DOHH2 (cell line): ENCODE results near the gene WHAMM.

Source experiments
- CTCF ChIP-seq: fragments of 200-600 bp; sonication (generic); IDR thresholded peaks from one replicate; pipeline ENCODE4 v1.5.1; 2014; ENCODE audit warnings: antibody characterized with exemption, mild to moderate bottlenecking, low read depth, low read length; ENCODE audit not compliant: poor library complexity, severe bottlenecking
- EZH2phosphoT487 ChIP-seq: fragments of 200-600 bp; sonication (generic); IDR thresholded peaks from 2 replicates; pipeline ENCODE4 v1.6.1; 2017; ENCODE audit warnings: borderline replicate concordance, mild to moderate bottlenecking, antibody characterized with exemption, low read length, moderate library complexity, mixed read lengths

- no peak for TF ChIP-seq CTCF
- no peak for TF ChIP-seq EZH2phosphoT487
Measured at GRCh38 chr15:82839136-82839535, 29.7 kb downstream of the WHAMM start.
